A673 (cell line): ENCODE results near the gene KRT27. TPM values are rescaled to one million over a fixed set of nuclear protein-coding genes. Genes with fewer than 3 reads are reported as not detected.
"Not testable (repeated sequence)": the region's sequence is repeated elsewhere in the genome, so short reads cannot be mapped to it uniquely, and the experiment has no call there.

Experiments used
- BruUV-seq: library from RNA; stranded (reverse); fragments of 400-500 nt; replicated peaks from 2 replicates; lab custom pipeline; 2021; lab: Mats Ljungman, UMichigan
- CTCF ChIA-PET: fragments of 300-600 bp; sonication (Branson Sonifier 250); formaldehyde crosslinking; loops from one replicate; lab custom pipeline; 2022; ENCODE audit warnings: antibody characterized with exemption; lab: Charles Lee
- POLR2A ChIA-PET: fragments of 300-600 bp; sonication (Branson Sonifier 250); formaldehyde crosslinking; loops from one replicate; lab custom pipeline; 2022; ENCODE audit warnings: antibody characterized with exemption; ENCODE audit not compliant: low non-redundant PET; lab: Charles Lee
- DNase-seq: peaks from one replicate; pipeline ENCODE4 v3.0.0-alpha.2; 2015; ENCODE audit warnings: low spot score
- H3K27ac ChIP-seq: fragments of 200-600 bp; sonication (generic); 2 replicates; pipeline ENCODE4 v1.5.1; 2016; ENCODE audit warnings: mixed run types, low read depth, mild to moderate bottlenecking, mixed read lengths, antibody characterized with exemption, low read length; ENCODE audit not compliant: poor library complexity, severe bottlenecking
- H3K27me3 ChIP-seq: fragments of 200-600 bp; sonication (generic); replicated peaks from 2 replicates; pipeline ENCODE4 v1.6.1; 2017; ENCODE audit warnings: mixed run types, low read depth, mild to moderate bottlenecking, mixed read lengths, antibody characterized with exemption, low read length; ENCODE audit not compliant: insufficient read depth, poor library complexity
- H3K36me3 ChIP-seq: fragments of 200-600 bp; sonication (generic); 2 replicates; pipeline ENCODE4 v1.6.1; 2016; ENCODE audit warnings: mixed run types, mild to moderate bottlenecking, mixed read lengths, antibody characterized with exemption, low read length; ENCODE audit not compliant: insufficient read depth, poor library complexity, severe bottlenecking
- H3K4me1 ChIP-seq: fragments of 200-600 bp; sonication (generic); 2 replicates; pipeline ENCODE4 v1.6.1; 2017; ENCODE audit warnings: mixed run types, mild to moderate bottlenecking, mixed read lengths, antibody characterized with exemption, low read length; ENCODE audit not compliant: insufficient read depth, poor library complexity, severe bottlenecking
- H3K4me3 ChIP-seq: fragments of 200-600 bp; sonication (generic); 2 replicates; pipeline ENCODE4 v1.5.1; 2016; ENCODE audit warnings: low read depth, mixed run types, mild to moderate bottlenecking, mixed read lengths, low read length; ENCODE audit not compliant: poor library complexity, severe bottlenecking
- H3K9me3 ChIP-seq: fragments of 200-600 bp; sonication (generic); 2 replicates; pipeline ENCODE4 v1.6.1; 2016; ENCODE audit warnings: mixed run types, low read depth, mild to moderate bottlenecking, mixed read lengths, antibody characterized with exemption, low read length; ENCODE audit not compliant: poor library complexity, severe bottlenecking
- EZH2 ChIP-seq: fragments of 200-600 bp; sonication (generic); IDR thresholded peaks from 2 replicates; pipeline ENCODE4 v1.6.1; 2017; ENCODE audit warnings: borderline replicate concordance, low read depth, mild to moderate bottlenecking, mixed read lengths, antibody characterized with exemption, low read length; ENCODE audit not compliant: poor library complexity, severe bottlenecking
- intact Hi-C: fragments of 100-400 bp; cut with micrococcal nuclease; formaldehyde crosslinking; loops from one replicate; pipeline ENCODE4 v1.10.0; 2022; ENCODE audit not compliant: unreplicated experiment
- total RNA-seq: library from RNA; stranded (reverse); gene quantifications from 2 replicates; pipeline ENCODE4 v1.2.3, GENCODE V29; 2021
- TF ChIP-seq, protein P1 (sequence below): fragments of 300-800, 200-600 bp; sonication (generic); conservative IDR thresholded peaks from 2 replicates; pipeline ENCODE4 v1.5.1; 2017; ENCODE audit warnings: low read depth, mild to moderate bottlenecking, antibody characterized with exemption, low read length, moderate library complexity, mixed read lengths

Gene KRT27
- total RNA-seq, 1 experiment from 2014 or later: not detected

DNA sequence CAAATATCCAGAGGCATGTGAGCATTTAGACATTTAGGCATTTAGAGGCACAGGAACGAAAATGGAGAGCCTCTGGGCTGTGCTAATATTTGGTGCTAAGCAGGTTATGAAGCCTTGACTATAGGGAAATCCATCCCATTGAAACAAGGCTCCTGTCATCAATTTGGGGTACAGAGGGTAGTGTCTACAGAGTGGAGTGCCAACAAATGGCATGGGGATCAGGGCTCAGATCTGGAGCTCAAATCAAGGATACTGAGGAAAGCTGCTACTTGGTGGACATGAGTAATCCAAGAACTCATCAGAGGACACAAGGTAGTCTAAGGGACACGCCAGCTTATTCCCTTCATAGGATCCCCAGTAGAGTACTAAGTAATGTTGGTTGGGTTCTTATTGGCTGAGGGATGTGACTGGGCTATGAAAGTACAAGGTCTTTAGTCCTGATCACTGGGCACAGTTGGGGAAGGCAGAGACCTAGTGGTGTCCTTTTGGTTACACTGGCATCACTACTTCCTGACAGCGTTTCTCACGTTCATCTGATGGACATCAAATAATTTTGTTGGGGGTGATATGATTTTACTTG lies 34.8 kb upstream of the KRT27 start:
- Histone ChIP-seq H3K4me3 (no peak overlapping the region), H3K27me3 (no peaks in the 10 kb centered on the region), H3K27ac (no peak overlapping the region), H3K36me3 (peaks cover 3% of the 10 kb centered on the region), H3K9me3 (no peaks in the 10 kb centered on the region), H3K4me1 (no peaks in the 10 kb centered on the region)
- CTCF ChIA-PET: no interaction called here
- intact Hi-C loops: no loop called here
- POLR2A ChIA-PET: no interaction called here
- no peak for DNase-seq
- TF ChIP-seq, protein P1, sequence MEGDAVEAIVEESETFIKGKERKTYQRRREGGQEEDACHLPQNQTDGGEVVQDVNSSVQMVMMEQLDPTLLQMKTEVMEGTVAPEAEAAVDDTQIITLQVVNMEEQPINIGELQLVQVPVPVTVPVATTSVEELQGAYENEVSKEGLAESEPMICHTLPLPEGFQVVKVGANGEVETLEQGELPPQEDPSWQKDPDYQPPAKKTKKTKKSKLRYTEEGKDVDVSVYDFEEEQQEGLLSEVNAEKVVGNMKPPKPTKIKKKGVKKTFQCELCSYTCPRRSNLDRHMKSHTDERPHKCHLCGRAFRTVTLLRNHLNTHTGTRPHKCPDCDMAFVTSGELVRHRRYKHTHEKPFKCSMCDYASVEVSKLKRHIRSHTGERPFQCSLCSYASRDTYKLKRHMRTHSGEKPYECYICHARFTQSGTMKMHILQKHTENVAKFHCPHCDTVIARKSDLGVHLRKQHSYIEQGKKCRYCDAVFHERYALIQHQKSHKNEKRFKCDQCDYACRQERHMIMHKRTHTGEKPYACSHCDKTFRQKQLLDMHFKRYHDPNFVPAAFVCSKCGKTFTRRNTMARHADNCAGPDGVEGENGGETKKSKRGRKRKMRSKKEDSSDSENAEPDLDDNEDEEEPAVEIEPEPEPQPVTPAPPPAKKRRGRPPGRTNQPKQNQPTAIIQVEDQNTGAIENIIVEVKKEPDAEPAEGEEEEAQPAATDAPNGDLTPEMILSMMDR: no peak
- no peak for TF ChIP-seq EZH2
- BruUV-seq: no TSS peak

DNA sequence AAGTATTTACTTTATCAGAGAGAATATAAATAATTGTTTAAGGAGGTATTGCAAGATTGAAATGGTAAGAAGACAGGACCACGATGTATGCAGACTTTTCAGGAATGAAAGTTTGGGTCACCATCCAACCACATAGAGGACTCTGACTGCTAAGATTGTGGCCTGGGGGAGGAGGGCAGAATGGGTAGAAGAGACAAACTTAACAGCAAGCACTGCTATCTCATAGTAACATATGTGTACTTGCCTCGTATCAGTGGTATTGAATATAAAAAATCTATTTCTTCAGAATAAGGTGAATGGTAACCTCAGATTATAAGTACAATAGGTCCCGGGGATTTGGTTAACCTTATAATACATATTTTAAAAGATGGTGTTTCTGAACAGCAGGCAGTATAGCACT lies 34.2 kb upstream of the KRT27 start:
- no TSS peak for BruUV-seq
- H3K4me1 ChIP-seq: no peaks in the 10 kb centered on the region
- DNase-seq: no peak
- ChIA-PET CTCF (no interaction called here), POLR2A (no interaction called here)
- no peak overlapping the region for H3K27ac ChIP-seq
- TF ChIP-seq EZH2: no peak
- TF ChIP-seq, protein P1: no peak
- no peak overlapping the region for H3K4me3 ChIP-seq
- no peaks in the 10 kb centered on the region for H3K9me3 ChIP-seq
- intact Hi-C loops: no loop called here
- H3K27me3 ChIP-seq: no peaks in the 10 kb centered on the region
- peaks cover 3% of the 10 kb centered on the region for H3K36me3 ChIP-seq

DNA sequence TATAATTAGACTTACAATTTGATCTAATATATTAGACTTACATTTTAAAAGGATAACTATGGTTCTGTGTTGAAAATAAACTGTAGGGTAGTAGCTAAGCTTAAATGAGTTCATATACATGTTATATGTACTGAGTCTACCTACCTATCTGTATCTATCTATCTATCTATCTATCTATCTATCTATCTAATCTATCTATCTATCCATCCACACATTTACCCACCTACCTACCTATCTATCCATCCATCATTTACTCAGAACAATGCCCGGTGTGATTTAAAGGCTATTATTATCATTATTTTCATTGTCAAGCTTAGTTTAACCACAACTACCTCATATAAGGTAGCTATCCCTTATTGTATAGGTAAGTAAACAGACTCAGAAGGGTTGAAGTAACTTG lies 33.0 kb upstream of the KRT27 start:
- no TSS peak for BruUV-seq
- H3K36me3 ChIP-seq: peaks cover 3% of the 10 kb centered on the region
- no peak overlapping the region for H3K4me3 ChIP-seq
- no peaks in the 10 kb centered on the region for H3K9me3 ChIP-seq
- H3K27ac ChIP-seq: no peak overlapping the region
- no peaks in the 10 kb centered on the region for H3K4me1 ChIP-seq
- no peak for TF ChIP-seq EZH2
- TF ChIP-seq, protein P1: no peak
- intact Hi-C loops: no loop called here
- ChIA-PET POLR2A (no interaction called here), CTCF (no interaction called here)
- H3K27me3 ChIP-seq: no peaks in the 10 kb centered on the region
- no peak for DNase-seq

DNA sequence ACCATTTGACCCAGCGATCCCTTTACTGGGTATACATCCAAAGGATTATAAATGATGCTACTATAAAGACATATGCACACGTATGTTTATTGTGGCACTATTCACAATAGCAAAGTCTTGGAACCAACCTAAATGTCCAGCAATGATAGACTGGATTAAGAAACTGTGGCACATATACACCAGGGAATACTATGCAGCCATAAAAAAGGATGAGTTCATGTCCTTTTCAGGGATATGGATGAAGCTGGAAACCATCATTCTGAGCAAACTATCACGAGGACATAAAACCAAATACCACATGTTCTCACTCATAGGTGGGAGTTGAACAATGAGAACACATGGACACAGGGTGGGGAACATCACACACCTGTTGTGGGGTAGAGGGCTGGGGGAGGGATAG lies 32.3 kb upstream of the KRT27 start:
- H3K4me1 ChIP-seq, DNase-seq, H3K27ac ChIP-seq, H3K27me3 ChIP-seq, CTCF ChIA-PET, POLR2A ChIA-PET, H3K36me3 ChIP-seq, H3K4me3 ChIP-seq, H3K9me3 ChIP-seq, BruUV-seq, intact Hi-C loops: not testable (repeated sequence)
